Right ventricle myocardium inferior (tissue), 1 donor: ENCODE results near the gene KRTAP10-7. TPM values are rescaled to one million over a fixed set of nuclear protein-coding genes. Genes with fewer than 3 reads are reported as not detected.
"Not testable (repeated sequence)": the region's sequence is repeated elsewhere in the genome, so short reads cannot be mapped to it uniquely, and the experiment has no call there.

Experiments
- ATAC-seq: fragments of 200-7000 bp; cut with Tn5 transposase; one replicate; pipeline ENCODE4 v1.9.1; 2020; ENCODE audit warnings: mild to moderate bottlenecking, moderate library complexity
- DNase-seq: peaks from one replicate; pipeline ENCODE4 v3.0.0; 2021; ENCODE audit errors: missing footprints
- intact Hi-C: fragments of 100-400 bp; cut with DNase I; formaldehyde crosslinking; loops from one replicate; pipeline ENCODE4 v1.11.0; 2022
- total RNA-seq: library from RNA; stranded (reverse); fragmentation: NEBNext Ultra II Directional; extraction: Animal tissue kit (Norgen Biotek cat#: 25700); gene quantifications from one replicate; pipeline ENCODE4 v1.2.1, GENCODE V29; 2021
- donor health status: DM: no; HTN: yes; CAD: no; lungs with severe emphysema.

KRTAP10-7 gene
- total RNA-seq, 1 donor from 2014 or later = not detected

DNA sequence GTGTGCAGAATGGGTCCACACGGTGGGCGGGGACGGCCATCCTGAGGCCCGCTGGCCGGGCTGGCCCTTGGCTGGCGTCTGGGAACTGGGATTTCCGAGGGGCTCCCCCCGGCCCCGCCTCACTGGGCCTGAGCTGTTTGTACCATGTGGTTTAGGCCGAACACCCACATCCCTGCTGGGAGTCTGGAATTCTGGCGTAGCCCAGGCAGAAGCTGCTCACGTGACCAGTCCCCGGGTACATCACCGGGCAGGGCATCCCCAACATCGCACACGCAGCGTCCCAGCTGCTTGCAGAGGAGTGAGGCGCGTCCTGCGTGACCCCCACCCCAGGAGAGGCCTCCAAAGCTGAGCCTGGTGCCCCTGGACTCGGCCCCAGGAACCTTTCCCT, 2.1 kb downstream of the KRTAP10-7 start:
- intact Hi-C loops = no loop called here
- no peak for DNase-seq
- no peak for ATAC-seq

DNA sequence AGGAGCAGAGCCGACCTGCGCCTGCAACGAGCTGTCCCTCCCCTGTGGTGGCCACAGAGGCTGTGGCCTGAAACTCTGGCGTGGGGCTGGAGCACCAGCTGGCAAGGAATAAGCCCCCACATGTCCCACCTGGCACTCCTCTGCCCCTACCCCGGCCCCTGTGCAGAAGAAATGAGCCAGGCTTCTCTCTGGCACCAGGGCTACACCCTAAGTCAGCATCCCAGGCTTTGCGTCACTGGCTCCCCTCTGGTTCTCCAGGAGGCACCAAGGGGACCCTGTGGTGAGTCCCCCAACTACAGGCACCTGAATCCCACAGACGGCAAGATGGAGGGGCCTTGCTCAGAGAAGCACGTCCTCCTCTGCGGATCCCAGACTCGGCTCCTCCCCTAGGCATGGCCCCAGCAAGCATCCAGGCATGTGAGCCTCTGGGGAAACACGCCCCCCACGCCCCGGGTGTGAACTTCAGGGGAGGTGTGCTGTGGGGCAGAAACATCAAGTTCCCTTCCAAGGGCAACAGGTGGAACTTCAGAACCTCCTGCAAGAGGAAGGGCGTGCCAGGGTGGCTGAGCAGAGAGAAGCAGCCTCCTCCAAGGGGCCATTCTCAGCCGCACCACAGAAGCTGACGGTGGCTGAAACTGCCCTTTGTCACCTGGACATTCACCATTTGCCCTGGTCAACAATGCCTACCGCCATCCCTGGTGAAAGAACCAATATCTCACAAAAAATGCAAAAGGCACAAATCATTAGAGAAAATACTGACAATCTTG, 2.9 kb downstream of the KRTAP10-7 start:
- intact Hi-C loops = no loop called here
- ATAC-seq (no peak), DNase-seq (no peak)

DNA sequence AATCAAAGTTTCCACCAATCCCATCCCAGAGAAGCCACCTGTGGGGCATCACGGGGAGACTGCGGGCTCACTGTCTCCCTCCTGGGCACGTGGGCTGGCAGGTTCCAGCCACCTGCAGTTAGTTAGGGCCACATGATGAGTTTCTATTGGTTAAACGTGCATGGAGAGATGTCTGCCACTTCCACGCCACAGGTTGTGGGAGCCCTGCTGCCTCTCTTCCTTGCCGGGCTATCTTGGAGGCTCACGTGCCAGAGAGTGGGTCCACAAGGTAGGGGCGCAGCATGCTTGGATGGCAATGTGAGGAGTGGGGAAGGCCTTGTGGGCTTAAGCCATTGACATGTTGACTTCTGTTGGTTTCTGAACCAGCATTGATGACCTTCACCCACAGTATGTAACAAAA, 3.5 kb downstream of the KRTAP10-7 start:
- DNase-seq (no peak), ATAC-seq (no peak)
- intact Hi-C loops = no loop called here

DNA sequence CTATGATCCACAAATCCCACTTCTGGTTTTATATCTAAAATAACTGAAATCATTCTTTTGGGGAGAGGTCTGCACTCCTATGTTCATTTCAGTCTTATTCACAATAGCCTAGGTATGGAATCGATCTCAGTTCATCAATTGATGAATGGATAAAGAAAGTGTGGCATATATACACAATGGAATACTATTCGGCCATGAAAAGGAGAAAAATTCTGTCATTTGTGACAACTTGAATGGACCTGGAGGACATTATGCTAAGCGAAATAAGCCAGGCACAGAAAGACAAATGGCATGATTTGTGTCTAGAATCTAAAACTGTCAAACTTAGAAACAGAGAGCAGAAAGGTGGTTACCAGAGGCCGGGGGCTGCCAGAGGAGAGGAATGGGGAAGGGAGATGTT, 6.1 kb downstream of the KRTAP10-7 start:
- intact Hi-C loops = no loop called here
- ATAC-seq = no peak

DNA sequence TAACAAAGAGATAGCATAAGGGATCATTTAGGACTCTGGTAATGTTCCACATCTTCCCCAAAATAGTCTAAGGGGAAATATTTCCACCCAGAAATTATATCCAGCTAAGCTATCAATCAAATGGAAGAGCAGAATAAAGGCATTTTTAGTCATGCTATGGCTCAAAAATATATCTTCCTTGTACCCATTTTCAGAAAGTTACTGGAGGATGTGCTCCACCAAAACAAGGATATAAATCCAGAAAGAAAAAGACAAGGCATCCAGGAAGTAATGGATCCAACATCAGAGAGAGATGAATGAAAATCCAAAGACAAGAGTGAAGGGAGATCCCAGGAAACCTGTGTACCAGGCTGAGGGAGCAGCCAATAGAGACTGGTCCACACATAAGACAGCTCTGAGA, 8.8 kb downstream of the KRTAP10-7 start:
- DNase-seq = no peak
- no peak for ATAC-seq
- intact Hi-C loops = no loop called here

More for the DNA sequence above, 6.1 kb downstream of the KRTAP10-7 start:
- DNase-seq = no peak

DNA sequence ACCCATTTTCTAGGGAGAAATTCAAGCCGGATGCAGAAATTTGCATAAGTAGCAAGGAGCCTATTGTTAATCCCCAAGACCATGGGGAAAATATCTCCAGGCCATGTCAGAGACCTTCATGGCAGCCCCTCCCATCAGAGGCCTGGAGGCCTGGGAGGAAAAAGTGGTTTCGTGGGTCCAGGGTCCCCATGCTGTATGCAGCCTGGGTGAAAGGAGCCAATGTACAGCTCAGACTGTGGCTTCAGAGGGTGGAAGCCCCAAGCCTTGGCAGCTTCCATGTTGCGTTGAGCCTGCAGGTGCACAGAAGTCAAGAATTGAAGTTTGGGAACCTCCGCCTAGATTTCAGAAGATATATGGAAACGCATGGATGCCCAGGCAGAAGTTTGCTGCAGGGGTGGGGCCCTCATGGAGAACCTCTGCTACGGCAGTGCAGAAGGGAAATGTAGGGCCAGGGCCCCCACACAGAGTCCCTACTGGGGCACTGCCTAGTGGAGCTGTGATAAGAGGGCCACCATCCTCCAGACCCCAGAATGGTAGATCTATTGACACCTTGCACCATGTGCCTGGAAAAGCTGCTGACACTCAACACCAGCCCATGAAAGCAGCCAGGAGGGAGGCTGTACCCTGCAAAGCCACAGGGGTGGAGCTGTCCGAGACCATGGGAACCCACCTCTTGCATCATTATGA, 9.9 kb downstream of the KRTAP10-7 start:
- not testable (repeated sequence) for DNase-seq, ATAC-seq
- intact Hi-C loops = loop anchor here (10.0 kb wide), 1 partner anchor 135 kb away; no protein-coding TSS in a partner anchor

DNA sequence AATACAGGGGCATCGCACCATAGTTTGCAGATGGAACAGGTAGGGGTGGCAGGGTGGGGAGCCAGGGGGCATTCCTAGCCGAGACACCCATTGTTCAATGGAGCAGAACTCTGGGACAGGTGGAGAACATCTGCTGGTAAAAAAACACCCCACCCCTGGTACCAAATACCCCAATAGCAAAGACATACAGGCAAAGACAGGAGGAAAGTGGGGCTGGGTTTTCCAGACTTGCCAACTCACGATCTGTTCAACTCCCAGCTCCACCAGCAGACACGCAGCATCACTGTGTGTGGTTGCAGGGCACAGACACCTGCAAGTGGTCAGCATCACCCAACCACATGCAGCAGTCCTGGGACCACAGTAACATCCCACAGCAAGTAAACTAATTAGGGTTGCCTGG, 11.2 kb downstream of the KRTAP10-7 start:
- intact Hi-C loops = loop anchor here (10.0 kb wide), 1 partner anchor 133 kb away; no protein-coding TSS in a partner anchor
- no peak for ATAC-seq

DNA sequence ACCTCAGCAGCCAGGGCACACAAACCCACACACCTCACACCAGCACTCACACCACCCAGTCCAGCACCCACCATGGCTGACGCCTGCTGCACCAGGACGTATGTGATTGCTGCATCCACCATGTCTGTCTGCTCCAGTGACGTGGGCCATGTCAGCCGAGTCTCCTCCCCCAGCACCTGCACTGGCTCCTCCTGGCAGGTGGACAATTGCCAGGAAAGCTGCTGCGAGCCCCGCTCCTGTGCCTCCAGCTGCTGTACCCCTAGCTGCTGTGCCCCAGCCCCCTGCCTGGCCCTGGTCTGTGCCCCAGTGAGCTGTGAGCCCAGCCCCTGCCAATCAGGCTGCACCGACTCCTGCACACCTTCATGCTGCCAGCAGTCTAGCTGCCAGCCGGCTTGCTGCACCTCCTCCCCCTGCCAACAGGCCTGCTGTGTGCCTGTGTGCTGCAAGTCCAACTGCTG, 11.7 kb downstream of the KRTAP10-7 start, which contains the start of gene KRTAP10-8:
TSS of gene KRTAP10-8 (plus strand) at position 51 of the 458 bp plus-strand sequence. CDS start at position 73, 22 bp downstream.
- intact Hi-C loops = loop anchor here (10.0 kb wide), 1 partner anchor 133 kb away; no protein-coding TSS in a partner anchor
- DNase-seq = no peak
- no peak for ATAC-seq

More for the DNA sequence above, 11.2 kb downstream of the KRTAP10-7 start:
- DNase-seq = no peak

DNA sequence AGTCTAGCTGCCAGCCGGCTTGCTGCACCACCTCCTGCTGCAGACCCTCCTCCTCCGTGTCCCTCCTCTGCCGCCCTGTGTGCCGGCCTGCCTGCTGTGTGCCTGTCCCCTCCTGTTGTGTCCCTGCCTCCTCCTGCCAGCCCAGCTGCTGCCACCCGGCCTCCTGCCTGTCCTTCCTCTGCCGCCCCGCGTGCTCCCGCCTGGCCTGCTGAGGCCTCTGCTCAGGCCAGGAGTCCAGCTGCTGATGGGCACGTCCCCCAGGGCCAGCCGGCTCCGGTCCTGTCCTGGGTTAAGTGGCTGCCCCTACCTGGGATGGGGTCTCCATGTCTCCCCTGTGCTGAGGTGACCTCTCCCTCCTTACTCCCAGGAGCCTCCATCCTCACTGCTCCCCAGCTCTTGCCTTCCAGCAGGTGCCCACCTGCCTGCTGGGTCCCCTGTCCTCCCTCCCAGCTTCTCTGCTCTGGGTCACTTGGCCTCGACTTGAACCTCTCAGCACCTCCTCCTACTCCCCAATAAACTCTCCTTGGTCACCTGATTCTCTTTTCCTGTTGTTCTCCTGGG, 12.4 kb downstream of the KRTAP10-7 start:
- DNase-seq (peak; percentile 69), ATAC-seq (no peak)
- intact Hi-C loops = loop anchor here (10.0 kb wide), 1 partner anchor 132 kb away; no protein-coding TSS in a partner anchor

DNA sequence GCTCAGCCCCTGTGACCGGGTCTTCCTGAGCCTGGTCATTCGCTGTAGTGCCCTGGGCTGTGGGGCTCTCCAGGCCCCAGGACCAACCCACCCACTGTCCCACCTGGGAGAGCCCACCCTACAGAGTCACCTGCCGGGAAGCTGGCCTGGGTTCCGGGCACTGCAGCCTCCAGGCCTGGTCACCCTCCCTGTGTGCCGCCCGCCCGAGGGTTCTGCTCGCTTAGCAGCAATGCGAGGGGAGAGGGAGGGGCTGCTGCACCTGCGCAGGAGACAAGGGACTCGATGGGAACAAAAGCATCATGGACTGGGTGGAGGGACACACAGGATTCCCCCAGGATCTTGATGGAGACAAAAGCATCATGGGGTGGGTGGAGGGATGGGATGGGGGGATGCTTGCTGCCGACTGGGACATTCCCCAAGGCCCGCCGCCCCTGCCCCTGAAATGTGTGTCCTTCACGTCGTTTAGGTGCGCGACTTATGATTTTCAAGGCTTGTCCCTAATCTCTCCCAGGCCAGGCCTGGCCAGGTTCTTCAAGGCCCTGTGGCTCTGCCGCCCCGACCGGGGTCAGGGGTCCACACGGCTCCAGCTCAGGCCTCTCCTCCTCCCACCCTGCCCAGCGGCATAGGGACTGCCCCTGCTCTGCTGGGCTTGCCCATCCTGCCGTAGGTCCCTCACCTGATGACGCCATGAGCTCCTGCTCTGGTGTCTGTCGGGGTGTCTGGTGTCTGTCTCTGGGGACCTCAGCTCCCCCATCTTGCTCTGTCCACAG, 13.2 kb downstream of the KRTAP10-7 start:
- no peak for ATAC-seq
- intact Hi-C loops = loop anchor here (10.0 kb wide), 1 partner anchor 131 kb away; no protein-coding TSS in a partner anchor
- DNase-seq = no peak

DNA sequence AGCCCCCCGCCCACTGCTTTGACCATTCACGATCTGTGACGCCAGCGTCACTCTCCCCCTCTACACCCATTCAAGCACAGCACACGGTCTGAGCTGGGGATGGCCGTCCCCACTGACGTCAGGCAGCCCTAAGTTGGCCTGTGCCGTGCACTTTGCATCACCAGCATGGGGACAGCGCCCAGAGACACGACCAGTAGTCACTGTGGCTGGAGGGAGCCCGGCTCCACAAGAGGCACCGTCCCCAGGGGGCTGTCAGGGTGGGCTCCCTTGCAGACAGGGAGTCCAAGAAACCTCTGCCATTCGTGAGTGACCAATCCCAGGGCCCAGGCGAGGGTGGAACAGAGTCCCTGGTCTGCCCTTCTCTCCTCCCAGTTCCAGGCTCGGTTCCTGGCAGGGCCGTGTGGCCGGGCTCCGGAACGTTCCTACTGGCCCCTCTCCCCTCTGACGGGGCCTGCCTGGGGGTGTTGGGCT, 13.8 kb downstream of the KRTAP10-7 start:
- peak; percentile 62 for DNase-seq
- intact Hi-C loops = loop anchor here (10.0 kb wide), 1 partner anchor 131 kb away; no protein-coding TSS in a partner anchor
- ATAC-seq = no peak

DNA sequence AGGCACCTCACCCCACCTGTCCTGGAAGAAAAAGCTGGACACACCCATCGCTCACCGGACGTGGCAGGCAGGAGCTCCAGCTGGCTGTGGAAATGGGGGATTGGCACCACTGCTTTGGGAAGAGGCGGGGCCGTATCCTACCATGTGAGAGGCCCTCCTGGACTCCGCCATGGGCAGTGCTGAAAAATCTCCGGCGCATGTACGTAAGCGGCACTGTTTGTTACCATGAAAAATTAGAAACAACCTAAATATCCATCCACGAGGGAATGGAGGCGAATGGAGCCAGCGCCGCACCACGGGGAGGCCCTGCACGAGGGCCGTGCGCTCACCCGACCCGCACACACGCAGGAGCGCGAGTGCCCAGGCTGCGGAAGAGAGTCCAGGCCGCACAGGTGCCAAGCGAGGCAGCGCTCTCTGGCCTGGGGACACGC, 14.6 kb downstream of the KRTAP10-7 start:
- intact Hi-C loops = loop anchor here (10.0 kb wide), 1 partner anchor 130 kb away; no protein-coding TSS in a partner anchor
- ATAC-seq (no peak), DNase-seq (no peak)

DNA sequence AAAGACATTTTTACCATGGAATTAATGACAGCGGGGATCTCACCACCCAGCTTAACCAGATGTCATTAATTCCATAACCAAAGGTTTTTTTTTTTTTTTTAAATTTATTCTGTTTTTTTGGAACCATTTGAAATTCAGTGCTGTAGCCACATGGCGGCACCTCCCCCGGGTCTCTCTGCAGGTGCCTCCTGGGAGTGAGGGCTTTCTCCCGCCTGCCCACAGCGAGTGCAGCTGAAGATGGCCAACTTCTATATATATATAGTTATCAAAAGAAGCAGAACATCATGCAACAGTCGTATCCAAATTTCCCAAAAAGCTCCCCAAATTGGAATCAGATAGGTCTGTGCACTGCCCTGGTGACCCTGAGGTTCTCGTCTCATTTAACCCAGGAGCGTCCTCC, 15.1 kb downstream of the KRTAP10-7 start:
- intact Hi-C loops = loop anchor here (10.0 kb wide), 1 partner anchor 129 kb away; no protein-coding TSS in a partner anchor

DNA sequence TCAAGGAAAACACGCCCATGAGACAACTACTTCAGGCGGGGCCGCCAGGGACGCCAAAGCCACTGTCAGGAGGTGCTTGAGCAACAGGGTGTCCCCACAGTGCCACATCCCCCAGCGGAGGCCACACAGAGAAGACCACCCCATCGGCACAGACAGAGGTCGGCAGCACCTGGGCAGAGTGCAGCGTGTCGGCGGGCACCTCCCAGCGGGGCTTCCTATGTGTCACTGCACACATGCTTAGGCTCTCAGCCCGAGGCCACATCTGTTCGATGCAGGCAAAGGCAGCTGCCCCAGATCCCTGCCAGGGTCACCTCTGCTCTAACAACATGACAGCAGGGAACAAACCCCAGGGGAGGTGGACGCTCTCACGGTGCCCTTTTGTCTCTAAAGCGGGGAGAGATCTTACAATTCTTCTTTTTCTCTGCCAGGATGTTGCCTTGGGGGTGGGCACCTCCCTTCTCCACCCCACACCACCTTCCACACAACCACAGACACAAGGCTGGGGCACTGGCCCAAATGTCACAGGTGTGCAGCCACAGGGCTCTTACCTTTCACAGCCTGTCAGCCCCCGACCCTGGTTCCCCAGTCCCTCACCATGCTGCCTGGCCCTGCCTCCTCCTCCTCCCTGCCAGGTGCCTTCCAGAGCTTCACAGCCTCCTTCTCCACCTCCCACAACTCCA, 15.7 kb downstream of the KRTAP10-7 start:
- ATAC-seq = no peak

More for the DNA sequence above, 15.1 kb downstream of the KRTAP10-7 start:
- ATAC-seq (no peak), DNase-seq (no peak)

DNA sequence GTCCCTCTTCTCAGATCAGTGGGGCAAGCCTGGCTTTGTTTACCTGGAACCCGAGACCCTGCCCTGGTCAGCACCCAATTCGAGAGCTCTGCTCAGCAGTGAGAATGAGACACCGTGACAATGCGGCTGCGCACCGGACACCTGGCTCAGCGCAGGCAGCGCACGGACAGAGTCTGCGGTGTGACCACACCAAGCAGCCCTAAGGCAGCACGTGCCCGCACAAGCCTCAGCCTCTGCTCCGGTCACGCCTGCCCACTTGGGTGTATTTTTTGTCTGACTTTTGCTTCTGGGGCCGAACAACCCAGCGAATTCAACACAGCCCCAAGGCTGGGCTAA, 16.2 kb downstream of the KRTAP10-7 start:
- intact Hi-C loops = loop anchor here (10.0 kb wide), 1 partner anchor 128 kb away; no protein-coding TSS in a partner anchor
- ATAC-seq (no peak), DNase-seq (no peak)

More for the DNA sequence above, 15.7 kb downstream of the KRTAP10-7 start:
- no peak for DNase-seq
- intact Hi-C loops = loop anchor here (10.0 kb wide), 1 partner anchor 129 kb away; no protein-coding TSS in a partner anchor

DNA sequence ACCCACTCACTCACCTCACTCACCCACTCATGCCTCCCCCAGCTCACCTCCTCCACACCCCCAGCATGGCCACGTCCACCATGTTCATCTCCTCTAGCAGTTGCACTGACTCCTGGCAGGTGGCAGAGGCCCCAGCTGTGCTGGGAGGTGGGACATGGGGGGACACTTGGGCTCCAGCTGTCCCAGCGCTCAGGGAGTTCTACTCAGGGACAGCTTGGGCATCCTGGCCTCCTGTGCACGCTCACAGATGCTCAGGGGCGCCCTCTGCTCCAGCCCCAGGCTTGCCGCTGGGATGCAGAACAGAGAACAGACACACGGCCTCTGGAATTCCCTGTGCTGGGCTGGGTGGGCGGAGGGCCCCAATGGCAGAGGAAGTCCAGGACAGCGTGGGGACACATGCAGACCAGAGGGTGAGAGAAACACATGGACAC, 16.7 kb downstream of the KRTAP10-7 start:
- DNase-seq (peak; percentile 43), ATAC-seq (no peak)
- intact Hi-C loops = loop anchor here (10.0 kb wide), 1 partner anchor 128 kb away; no protein-coding TSS in a partner anchor

DNA sequence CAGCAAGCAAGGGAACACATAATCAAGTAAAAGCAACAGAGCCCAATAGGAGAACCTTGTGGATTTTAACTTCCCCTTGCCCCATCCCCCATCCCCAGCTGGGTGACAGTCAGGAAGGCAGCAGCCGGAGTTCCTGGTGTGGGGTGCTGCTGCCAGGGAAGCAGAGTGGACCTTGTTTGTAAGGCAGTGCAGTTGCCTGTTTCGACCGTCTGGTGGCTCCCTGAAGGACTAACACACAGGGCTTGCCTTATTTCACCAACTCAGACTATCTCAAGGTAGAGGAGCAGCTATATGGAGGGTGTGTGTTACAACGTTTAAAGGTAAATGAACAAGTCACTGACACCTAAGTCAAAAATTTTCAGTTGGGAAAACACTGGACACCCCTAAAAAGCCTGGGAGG, 18.1 kb downstream of the KRTAP10-7 start:
- ATAC-seq (peak; percentile 77), DNase-seq (peak; percentile 77)
- intact Hi-C loops = loop anchor here (10.0 kb wide), 1 partner anchor 126 kb away; no protein-coding TSS in a partner anchor
